Glomerular visceral epithelial cell (primary cell): ENCODE data around the gene AQP12A.

Experiments used
- DNase-seq: peaks from one replicate; pipeline ENCODE4 v3.0.0-alpha.2; 2016; ENCODE audit errors: extremely low spot score

Gene AQP12A

DNA sequence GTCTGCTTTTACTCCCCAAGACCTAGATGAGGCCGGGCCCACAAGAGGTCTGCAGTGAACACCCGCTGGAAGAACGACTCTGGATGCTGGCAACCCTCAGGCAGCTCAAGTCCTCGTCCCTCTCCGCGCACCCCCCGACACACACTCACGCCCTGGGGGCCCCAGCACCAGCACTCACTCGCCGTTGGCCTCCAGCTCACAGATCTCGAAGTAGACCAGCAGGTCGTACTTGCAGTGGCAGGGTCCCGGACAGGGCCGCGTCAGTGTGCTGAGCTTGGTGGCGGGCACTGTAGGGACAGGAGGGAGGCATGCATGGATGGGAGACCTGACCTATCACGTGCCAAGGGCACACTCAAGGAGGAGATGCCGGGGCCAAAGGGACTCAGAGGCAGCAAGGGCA is 49.4 kb downstream of the AQP12A start:
- no peak for DNase-seq

DNA sequence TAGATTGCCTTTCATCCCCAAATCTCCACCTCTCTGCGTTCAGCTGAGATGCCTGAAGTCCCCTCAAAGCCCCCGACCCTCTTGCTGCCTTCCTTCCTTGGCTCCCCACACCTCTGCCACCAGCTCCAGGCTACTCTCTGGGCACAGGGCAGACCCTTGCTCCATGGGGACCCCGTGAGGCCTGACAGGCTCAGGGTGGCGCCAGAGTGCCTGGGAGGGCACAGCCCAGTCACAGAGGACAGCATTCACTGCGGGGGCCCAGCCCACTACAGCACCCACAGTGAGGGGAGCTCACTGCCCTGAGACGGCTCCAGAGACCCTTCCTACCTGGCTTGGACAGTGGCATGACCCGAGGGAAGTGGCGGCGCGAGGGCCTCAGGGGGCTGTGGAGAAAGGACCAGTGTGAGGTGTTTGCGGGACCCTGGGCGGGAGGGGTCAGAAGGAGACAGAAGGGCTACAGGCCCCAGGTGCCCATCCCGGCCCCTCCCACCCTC is 51.0 kb downstream of the AQP12A start:
- DNase-seq = no peak

GRCh38 chr2:240745456-240745855 is 53.8 kb downstream of the AQP12A start:
- DNase-seq = no peak

- no peak for DNase-seq
These were observed 54.3 kb downstream of the AQP12A start for GRCh38 chr2:240745962-240746361.

GRCh38 chr2:240746671-240747070 is 55.0 kb downstream of the AQP12A start:
- no peak for DNase-seq

GRCh38 chr2:240747256-240747655 is 55.6 kb downstream of the AQP12A start:
- DNase-seq = no peak
